HG02610 (cell line): ENCODE data around the gene MYO7A.

ENCODE experiments used
- ATAC-seq: cut with Tn5 transposase; IDR thresholded peaks from one replicate; pipeline ENCODE4 v1.9.1; 2021; ENCODE audit warnings: mild to moderate bottlenecking, moderate library complexity; ENCODE audit not compliant: unreplicated experiment

MYO7A gene

DNA sequence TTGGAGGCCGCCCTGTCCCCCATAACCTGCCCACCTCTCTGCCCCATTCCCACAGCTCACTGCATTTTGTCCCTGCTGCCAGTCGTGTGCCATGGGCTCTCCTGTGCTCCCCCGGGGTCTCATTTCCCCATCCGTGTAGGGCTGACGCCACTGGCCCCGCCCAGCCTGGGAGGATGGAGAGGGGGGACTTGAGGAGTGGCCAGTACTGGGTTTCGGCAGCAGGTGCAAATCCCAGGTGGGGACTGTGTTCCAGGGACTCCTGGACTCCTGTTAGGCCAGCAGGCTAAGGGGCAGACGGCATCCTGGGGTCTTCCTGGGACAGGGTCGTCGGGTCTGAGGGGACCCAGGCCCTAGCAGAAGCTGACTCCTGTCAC lies 1.2 kb upstream of the MYO7A start:
- no peak for ATAC-seq

DNA sequence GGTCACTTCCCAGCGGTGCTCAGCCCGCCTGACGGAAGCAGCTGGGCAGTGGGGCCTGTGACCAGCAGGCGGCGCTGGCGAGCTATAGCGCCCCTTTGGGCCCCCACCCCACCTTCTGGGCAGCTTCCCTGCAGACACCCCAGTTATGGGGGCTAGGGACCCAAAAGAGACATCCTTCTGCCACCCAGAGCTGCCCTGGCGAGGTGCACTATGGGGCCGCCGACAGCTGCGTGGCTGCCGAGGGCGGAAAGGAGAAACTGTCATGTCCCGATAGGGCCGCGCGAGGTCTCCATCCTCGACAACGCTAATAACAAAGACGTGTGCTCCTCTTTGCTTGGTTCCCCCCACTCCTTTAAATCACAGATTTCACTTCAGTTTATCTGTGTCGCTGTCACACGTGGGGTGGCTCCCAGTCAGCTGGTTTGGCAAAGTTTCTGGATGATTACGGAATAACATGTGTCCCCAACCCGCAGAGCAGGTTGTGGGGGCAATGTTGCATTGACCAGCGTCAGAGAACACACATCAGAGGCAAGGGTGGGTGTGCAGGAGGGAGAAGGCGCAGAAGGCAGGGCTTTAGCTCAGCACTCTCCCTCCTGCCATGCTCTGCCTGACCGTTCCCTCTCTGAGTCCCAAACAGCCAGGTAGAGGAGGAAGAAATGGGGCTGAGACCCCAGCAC lies 673 bp upstream of the MYO7A start:
- ATAC-seq: no peak

DNA sequence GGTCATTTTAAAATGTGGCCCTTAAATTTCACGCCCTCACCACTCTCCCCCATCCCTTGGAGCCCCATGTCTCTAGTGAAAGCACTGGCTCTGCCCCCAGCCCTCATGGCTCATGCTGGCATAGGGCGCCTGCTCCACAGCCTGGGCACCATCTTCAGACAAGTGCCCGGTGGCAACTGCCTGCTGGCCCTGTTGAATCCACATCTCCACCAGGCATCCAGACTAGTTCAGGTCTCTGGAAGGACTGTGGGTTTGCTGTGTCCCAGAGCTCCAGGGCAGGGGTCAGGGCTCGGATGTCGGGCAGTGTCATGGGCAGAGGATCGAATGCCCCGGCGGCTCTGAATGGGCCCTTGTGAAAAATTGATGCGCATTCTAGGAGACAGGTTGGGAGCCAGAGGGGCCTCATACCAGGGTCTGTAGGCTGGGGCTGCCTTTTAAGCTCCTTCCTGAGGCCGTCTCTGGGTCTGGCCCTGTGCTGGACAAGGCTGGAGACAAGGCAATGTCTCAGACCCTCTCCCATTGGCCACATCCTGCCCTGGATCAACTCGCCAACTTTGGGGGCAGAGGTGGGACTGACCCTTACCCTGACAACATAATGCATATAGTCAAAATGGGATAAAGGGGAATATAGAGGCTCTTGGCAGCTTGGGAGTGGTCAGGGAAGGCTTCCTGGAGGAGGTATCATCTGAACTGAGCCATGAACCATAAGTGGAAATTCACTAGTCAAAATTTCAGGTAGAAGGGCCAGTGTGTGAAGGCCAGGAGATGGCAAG lies 1.2 kb downstream of the MYO7A start:
- no peak for ATAC-seq

DNA sequence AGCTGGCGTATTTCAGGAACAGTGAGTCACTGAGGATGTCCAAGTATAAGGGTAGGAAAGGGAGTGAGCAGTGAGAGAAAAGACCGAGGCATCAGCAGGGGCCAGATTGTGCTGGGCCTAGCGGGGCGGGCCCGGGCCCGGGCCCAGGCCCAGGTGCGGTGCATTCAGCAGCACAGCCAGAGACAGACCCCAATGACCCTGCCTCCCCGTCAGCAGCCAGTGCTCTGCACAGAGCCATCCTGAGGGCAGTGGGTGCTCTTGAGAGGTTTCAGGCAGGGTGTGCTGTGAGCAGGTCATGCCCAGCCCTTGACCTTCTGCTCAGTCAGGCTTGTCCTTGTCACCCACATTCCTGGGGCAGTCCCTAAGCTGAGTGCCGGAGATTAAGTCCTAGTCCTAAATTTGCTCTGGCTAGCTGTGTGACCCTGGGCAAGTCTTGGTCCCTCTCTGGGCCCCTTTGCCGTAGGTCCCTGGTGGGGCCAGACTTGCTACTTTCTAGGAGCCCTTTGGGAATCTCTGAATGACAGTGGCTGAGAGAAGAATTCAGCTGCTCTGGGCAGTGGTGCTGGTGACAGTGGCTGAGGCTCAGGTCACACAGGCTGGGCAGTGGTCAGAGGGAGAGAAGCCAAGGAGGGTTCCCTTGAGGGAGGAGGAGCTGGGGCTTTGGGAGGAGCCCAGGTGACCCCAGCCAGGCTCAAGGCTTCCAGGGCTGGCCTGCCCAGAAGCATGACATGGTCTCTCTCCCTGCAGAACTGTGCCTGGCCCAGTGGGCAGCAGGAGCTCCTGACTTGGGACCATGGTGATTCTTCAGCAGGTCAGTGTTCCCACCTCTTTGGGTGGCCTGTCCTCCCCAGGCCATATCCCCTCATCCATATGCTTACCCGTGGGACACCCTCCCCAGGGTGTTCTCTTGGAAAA lies 2.1 kb downstream of the MYO7A start:
- ATAC-seq: no peak

DNA sequence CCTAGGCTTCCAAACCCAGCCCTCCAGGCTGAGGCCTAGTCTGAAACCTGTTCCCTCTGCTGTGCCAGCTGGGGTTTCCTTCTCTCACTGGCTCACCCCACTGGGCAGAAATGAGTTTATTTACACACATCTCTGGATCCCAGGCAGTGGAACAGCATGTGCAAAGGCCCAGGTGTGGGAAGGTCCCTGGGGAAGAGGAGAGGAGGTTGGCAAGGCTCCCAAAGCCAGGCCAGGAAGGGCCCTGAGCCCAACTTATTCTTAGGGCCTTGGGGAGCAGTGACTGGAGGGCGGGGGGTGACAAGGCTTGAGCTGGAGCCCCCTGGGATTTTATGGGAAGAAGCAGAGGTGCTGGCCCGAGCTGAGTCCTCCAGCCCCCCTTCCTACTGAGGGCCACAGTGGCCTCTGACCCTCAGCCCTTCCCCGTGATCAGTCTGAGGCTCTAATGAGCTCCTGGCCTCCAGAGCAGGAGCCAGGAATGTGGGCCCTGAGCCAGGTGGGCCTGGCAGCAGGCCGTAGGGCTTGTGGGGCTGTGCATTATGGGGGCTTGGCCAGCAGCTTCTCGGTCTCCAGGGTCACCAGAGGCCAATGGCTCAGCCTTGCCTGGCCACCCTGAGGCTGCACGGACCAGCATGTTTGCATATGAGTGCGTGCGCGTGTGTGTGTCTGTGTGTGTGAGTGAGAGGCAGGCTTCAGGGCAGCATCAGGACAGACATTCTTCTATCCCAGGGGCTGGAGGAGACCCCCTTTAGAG lies 2.9 kb downstream of the MYO7A start:
- no peak for ATAC-seq

DNA sequence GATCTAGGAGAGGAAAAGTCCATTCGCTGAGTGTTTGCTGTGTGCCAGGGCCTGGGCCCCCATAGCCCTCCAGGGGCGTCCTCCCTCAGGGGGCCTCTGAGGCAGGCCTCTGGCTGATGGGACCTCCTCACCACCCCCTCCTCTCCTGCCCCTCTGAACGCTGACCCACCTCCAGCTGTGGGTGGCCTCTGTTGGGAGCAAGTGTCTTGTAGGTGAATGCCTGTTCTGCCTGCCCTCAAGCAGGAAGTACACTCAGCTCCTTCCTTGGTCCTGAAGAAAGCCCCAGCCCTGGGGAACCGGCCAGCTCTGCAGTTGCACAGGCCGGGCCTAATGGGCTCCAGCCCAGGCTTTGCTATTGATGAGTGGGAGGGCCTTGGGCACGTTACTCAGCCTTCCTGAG lies 3.5 kb downstream of the MYO7A start:
- ATAC-seq: no peak

GRCh38 chr11:77135069-77135468 lies 7.0 kb downstream of the MYO7A start:
- no peak for ATAC-seq

DNA sequence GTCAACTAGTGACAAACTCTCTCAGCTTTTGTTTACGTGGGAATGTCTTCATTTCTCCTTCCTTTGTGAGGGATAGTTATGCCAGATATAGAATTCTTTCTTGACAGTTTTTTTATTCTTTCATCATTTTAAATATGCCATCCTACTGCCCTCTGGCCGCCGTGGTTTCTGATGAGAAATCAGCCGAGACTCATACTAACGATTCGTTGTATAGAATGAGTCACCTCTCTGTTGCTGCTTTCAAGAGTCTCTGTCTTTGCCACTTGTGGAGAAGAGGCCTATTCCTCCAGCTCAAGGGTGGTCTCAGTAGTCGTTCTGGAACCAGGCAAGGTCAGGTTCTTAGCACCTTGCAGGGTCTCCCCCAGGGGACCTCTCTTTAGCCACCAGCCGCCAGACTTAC lies 8.0 kb downstream of the MYO7A start:
- no peak for ATAC-seq

DNA sequence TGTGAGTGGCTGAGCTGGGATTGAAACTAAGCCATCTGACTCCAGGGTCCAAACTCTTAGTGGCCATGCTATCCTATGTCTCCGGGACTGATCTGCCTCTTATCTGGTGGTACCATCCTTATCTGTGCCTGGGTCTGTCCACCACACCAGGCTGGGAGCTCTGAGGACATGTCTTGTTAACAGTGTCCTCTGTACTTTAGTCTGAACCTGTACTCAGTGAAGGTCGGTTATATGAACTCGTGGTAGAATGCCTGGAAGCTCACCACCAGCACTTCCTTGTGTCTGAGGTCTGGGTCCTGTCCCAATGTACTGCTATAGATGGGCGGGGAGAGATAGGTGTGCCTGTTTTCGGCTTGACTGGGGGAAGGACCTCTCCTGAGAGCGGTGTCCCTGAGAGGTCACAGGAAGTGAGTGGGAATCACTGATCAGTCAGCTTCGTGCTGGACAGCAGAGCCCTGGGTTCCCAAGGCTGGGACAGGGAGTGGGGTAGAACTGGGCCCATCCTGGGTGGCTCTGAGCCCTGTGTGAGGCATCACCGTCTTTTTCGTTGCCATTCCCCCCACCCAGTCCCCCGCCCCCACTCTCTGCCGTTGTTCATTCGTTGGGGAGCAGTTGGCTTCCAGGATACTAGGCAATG lies 8.9 kb downstream of the MYO7A start:
- no peak for ATAC-seq

GRCh38 chr11:77137421-77137820 lies 9.4 kb downstream of the MYO7A start:
- ATAC-seq: no peak

DNA sequence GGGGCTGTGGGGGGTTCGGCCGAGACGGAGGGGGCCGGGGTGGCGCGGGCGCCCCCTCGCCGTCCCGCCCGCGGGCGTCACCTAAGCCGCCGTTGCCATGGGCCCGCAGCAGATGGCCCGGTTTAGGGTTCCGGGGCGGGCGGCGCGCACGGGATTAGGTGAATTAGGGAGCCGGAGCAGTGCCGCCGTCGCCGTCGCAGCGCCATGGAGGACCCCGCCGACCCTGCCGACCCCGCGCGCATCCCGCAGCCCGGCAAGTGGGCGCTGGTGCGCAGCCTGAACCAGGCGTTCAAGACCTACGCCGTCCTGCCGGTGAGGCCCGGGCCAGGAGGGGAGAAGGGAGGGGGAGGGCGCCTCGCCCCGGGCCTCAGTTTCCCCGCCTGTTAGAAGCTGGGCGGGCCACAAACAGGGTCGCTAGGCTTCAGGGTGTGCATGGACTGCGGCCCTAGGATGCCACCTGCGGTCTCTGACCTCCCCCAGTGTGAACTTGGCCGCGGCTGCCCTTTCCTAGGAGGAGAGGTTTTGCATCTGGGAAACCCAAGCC lies 10.1 kb downstream of the MYO7A start:
- ATAC-seq: no peak

DNA sequence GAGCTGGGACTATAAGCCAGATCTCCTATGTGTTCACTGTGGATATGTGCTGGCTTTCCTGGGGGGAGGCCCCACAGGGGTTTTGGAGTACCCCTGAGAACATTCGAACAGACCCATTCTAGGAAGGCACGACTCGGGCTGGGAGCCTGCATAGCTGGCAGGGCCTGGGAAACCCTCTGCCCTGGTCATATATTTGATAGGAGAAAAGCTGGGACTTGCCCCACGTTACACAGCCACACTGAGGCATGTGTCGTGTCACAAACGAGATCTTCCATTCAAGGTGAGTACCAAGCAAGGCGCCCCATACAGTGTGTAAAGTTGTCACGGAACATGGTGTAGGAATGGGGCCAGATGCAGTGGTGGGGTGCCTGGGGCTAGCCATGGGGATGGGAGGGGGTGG lies 11.2 kb downstream of the MYO7A start:
- ATAC-seq: no peak

GRCh38 chr11:77140231-77140851 lies 12.3 kb downstream of the MYO7A start:
- no peak for ATAC-seq

- no peak for ATAC-seq
Observed at GRCh38 chr11:77141034-77141433, 13.0 kb downstream of the MYO7A start.

DNA sequence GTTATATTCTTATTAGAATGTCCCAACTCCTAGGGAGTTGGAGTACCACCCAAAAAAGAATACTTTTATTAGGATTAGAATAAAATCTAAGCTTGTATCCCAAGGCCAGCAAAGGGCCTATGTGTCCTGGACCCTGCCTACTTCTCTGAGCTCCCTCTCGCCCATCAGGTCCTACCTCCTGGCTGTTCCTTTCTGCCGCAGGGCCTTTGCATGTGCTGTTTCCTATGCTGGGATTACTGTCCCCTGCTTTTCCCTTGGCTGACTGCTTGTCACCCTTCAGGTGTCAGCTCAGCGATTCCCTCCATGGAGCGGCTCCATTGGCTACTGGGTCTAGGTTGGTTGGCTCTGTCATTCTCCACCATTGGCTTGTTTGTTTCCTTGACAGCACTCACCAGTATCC lies 13.4 kb downstream of the MYO7A start:
- ATAC-seq: no peak

GRCh38 chr11:77142091-77142975 lies 14.3 kb downstream of the MYO7A start:
- no peak for ATAC-seq

GRCh38 chr11:77143405-77144020 lies 15.5 kb downstream of the MYO7A start:
- ATAC-seq: no peak

GRCh38 chr11:77144196-77144856 lies 16.3 kb downstream of the MYO7A start:
- ATAC-seq: no peak
